ENCODE data around the gene ALG3.

Gene ALG3

DNA sequence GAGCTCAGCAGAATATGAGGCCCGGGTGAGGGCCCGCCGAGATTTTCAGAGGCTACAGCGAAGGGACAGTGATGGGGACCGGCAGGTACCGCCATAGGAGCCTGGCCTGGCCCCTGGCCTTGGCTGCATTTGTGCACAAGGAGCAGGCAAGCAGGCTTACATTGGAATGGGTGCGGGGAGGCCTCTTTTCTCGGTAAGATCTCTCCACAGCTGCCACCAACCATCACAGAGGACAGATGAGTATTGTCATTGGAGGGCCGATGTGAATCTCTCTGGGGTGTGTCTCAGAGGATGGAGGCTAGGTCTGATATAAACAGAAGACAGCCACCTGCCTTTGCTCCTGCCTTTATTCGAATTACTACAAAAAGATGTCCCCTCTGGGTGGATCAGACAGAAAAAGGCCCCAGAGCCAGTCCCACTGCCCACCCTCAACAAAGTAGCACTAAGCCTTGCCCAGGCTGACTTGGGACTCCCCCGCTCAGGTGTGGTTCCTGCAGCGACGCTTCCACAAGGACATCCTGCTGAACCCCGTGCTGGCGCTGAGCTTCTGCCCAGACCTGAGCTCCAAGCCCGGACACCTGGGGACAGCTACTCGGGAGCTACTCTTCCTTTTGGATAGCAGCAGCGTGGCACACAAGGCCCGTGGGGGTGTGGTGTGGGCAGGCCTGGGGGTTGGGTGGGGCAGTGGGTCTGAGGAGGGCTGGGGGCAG, 13.9 kb downstream of the ALG3 start:
- DNase-seq: no peak

DNA sequence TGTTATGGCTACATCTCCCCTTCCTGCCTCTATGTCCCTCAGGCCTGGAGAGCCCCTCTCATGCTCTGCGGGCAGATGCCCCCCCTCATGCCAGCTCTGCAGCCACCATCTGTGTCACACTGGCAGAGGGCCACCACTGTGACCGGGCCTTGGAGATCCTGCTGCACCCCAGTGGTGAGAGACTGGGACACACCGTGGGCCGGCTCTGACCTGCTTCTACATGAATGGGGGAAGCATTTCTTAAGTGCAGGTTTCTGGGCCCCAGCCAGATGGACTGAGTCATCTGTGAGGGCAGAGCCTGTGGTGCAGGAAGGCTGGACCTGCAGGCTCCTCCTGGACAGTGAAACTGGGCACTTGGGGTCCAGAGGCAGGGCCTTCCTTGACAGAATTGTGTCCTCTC, 14.5 kb downstream of the ALG3 start:
- DNase-seq: no peak

DNA sequence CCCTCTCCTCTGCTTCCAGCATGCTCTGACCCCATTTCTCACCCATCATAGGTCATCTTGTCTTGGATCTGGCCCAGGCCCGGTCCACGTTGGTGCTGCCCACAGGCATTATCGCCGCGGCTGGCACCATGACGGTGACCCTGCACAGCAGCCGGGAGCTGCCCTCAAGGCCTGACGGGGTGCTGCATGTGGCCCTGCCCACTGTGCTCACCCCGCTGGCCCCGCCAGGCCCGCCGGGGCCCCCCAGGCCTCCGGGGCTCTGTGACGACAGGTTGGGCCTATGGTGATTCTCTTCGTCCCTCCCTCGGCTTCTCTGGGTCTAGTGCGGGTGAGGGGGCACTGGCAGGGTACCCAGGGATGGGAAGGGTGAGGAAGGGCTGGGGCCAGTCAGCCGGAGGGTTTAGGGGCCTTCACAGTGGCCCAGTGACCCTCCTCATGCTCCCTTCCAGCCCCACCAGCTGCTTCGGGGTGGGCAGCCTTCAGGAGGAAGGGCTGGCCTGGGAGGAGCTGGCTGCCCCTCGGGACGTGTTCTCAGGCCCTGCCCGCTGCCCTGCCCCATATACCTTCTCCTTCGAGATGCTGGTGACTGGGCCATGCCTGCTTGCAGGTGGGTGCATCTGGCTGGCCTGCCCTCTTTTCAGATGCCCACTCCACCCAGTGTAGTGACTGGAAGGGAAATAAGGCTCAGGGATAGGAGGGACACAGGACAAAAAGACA, 15.5 kb downstream of the ALG3 start:
- DNase-seq: no peak

DNA sequence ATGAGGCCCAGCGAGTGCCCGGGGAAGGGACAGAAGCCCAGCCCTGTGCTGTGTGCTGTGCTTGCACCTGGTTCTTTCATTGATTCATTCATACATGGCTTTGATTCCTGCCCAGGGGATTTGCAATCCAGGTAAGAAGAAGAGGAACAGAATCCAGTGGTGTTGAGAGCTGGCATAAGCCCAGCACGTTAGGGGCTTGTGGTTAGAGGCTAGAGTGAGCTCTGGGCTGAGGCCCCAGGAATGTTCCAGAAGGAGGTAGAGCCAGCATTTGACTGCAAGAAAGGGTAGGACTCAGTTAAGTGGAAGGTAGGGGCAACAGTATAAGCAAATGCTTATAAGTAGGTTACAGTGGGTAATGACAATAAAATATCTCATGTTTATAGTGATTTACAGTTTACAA, 17.1 kb downstream of the ALG3 start:
- DNase-seq: no peak

DNA sequence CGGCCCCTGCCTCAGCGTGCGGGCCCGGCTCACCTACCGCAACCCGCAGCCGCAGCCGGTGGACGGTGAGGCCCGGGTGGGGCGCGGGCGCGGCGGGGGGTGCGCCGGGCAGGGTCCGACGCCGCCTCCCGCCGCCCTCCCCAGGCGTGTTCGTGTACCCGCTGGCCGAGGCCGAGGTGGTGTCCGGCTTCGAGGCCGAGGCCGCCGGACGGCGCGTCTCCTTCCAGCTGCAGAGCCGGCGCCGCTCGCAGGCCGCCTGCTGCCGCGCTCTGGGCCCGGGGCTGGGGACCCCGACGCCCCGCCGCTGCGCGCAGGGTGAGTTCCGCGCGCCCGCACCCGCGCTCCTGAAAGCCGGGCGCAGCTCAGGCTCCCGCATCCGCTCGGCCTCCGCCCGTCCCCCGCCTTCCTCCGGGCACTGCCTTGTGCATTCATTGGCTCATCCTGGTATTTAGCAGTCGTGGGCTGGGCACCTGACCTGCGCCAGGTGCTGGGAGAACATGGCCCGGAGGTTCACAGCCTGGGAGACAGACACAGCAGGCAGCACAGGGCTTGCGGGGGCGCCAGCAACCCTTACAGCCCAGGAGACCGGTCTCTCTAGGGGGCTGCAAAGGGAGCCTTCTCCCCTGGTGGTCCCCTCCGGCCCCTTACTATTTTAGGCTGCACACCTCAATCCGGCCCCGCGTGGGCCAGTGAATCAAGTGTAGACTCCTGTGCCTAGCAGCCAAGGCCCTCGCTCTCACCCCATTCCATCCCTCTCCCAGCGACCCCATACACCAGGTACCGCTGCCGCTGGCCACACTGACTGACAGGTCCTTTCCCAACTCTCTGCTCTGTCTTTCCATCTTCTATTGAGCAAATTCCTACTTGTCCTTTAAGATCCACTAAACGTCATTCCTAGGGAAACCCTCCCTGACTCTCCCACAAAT, 17.9 kb downstream of the ALG3 start:
- DNase-seq: no peak

DNA sequence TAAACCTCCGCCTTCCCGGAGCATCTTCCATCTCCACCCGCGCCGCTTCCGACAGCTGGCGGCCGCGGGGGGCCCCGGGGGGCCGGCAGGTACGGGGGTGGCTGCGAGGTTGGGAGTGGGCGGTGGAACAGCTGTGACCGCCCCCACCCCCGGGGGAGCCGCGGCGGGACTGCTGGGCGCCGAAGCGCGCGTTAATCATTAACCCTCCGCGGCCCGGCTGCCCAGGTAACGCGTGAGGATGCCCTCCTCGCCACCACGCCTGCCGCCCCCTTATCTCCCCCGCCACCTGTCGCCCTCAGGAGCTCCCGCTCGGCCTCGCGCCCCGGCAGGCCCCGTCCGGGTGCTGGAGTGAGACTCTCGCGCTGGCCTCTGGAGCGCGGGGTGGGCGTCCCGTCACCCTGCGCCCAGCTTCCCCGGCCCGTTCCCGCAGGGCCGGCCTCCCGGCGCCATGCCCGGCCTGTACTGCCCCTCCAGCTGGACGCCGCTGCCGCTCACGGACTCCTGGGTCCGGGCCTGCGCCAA, 18.6 kb downstream of the ALG3 start:
- DNase-seq: peak; percentile 28

DNA sequence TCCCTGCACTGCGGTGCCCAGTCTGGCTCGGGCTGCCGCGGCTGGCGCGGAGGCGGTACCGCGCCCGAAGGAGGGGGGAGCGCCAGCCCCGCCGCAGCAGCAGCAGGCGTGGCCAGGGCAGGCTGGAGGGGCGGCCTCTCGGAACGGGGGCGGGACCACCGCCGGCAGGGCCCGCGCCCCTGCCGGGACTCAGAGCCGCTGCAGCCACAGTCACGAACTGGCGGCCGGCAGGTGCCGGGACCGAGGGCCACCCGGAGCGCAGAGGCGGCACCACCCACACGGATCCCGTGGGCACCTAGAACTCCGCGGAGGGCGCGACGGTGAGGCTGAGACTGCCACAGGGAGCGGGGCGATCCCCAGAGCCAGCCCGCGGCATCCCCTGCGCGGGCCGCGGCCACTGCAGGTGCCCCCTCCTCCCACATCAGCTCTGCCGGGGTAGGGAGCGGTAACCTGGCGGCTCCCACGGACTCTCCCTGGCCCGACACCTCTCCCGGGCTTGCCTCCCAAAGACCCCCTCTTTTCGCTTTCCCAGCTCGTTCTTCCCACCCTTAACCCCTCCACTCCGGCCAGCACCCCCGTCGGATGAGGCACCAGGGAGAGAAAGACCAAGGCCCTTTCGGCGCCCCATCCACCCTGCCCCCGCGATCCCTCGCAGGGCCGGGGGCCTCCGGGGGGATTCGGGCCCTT, 19.2 kb downstream of the ALG3 start, which contains the start of gene VWA5B2:
Gene VWA5B2, plus strand, starts transcription at position 192 of the 687 bp plus-strand sequence. CDS start 944 bp downstream, outside the sequence.
- peak; percentile 84 for DNase-seq

DNA sequence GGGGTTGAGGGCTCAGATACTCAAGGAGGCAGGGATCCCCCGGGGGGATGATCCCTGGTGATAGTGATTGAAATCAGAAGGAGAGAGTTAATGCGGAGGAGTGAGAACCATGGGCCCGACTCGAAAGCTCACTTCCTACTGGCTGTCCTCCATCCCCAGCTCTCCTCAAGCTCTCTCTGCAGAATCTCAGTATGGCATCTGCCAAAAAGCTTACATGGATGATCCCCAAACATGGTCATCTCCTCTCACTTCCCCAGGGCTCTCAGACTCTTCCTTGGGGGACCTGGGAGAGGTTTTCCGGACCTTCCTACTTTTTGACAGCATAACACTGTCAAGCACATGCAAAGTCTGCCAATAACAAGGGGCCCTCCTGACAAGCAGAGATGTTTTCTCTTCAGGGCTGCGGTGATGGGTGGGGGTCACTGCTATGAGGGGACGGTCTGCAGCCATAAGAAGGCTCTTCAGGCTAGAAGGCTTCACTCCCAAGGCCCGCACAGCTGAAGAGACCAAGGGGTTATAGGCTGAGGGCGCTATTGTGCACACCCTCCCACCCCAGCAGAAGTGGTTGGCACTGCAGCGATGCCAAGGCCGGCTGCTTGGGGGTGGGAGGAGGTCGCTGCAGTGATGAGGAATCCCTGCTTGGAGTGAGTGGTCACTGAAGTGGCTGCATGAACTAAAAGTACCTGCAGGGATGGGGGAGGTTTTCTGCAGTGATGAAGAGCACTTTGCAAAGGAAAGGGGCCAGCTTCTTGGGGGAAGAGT, 20.2 kb downstream of the ALG3 start:
- DNase-seq: no peak

DNA sequence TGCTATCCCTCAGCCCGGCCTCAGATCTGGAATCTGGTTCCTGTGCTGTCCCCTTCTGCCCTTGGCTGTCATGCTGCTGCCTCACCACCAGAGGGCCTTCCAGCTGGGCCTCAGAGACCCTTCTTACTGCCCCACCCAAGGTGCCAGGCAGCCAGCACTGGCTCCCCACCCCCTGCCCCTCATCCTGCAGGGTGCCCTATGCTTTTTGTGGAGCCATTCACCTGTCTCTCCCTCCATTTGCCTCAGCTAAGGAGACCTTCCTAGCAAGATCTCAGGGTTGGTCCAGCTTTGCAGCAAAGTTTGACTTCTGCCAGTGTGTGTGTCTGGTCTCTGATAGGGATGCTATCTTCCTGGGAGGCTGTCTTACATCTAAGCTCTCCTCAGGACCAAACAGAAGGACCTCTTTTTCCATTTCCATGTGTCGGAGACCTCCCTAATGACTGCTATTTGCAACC, 21.3 kb downstream of the ALG3 start:
- DNase-seq: peak; percentile 66

DNA sequence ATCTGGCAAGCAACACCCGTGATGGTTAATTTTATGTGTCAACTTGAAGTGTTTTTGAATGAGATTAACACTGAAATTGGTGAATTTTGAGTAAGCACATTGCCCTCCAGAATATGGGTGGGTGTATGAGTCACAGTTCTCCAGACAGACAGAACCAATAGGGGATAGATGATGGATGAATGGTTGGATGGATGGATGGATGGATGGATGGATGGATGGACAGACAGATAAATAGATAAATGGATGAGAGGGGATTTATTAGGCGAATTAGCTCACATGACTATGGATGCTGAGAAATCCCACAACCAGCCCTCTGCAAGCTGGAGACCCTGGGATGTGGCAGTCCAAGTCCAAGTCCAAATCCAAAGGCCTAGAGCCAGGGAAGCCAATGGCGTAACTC, 24.8 kb downstream of the ALG3 start:
- DNase-seq: no peak

DNA sequence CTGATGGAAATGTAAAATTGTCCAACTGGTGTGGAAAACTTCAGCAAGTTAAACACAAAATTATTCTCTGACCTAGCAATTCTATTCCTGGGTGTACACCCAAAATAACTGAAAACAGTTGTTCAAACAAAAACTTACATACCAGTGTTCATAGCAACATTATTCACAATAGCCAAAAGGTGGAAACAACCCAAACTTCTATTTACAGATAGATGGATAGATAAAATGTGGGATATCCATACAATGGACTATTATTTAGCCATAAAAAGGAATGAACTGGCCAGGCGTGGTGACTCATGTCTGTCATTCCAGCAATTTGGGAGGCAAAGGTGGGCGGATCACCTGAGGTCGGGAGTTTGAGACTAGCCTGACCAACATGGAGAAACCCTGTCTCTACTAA, 26.2 kb downstream of the ALG3 start:
- no peak for DNase-seq

DNA sequence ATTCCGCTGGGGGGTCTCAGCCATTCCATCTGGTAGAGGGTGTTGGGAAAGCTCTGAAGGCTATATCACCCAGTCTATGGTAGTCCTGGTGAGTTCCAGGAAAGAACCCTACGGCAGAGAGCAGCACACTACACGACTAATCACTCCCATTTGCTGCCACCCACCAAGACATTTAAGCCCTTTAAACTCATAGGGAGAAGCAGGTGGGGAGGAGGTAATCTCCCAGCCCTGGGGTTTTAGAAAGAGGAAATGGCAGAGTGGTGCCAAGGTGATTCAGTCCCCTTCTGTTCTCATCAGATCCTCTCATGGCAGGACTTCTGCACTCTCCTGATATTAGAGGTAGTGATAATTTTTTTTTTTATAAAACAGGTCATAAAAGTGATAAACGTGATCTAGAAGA, 29.9 kb downstream of the ALG3 start:
- DNase-seq: no peak

DNA sequence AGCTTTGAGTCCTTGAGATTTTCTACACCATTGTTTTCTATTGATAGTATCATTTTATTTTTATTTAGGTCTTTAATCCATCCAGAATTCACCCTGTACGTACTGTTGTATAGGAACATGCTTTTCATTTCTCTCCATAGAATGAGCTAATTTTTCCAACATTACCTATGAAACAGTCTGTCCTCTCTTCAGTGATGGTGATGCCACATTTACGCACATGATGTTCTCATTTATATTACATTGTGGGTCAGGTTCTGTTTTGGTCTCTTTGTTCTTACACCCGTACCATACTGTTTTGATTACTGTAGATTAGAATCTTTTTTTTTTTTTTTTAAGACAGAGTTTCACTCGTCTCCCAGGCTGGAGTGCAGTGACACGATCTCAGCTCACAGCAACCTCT, 37.0 kb downstream of the ALG3 start:
- no peak for DNase-seq

DNA sequence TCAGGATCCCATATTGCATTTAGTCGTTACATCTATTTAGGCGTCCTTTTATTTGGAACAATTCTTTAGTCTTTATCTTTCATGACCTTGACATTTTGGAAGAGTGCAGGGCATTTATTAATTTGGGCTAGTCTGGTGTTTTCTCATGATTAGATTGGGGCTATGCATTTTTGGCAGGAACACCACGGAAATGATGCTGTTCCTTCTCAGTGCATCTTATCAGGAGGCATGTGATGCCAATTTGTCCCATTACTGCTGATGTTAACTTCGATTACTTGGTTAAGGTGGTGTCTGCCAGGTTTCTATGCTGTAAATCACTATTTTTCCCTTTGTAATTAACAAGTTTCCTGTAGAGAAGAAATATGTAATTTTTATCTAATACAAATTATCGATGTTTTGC, 37.5 kb downstream of the ALG3 start:
- DNase-seq: no peak

DNA sequence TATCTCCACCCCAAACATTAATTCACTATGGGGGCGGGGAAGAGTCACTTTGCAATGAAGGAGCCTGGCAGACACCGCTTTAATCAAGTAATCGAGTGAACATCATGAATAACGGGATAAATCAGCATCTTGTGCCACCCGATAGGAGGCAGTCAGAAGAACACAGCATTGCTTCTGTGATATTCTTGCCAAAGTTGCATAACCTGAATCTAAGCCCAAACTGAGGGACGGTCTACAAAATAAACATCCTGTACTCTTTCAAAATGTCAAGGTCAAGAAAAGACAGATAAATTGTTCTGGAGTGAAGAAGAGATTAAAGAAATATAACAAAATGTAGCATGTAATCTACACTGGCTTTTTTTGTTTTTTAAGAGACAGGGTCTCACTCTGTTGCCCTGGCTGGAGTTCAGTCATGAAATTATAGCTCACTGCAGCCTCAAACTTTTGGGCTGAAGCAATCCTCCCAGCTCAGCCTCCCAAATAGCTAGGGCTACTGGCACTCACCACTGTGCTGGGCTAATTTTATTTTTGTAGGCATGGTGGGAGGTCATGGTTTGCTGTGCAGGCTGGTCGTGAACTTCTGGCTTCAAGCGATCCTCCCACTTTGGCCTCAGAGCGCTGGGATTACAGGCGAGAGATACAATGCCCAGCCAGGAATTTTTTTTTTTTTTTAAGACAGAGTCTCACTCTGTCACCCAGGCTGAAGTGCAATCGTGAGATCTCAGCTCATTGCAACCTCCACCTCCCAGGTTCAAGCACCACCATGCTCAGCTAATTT, 39.4 kb downstream of the ALG3 start:
- no peak for DNase-seq

DNA sequence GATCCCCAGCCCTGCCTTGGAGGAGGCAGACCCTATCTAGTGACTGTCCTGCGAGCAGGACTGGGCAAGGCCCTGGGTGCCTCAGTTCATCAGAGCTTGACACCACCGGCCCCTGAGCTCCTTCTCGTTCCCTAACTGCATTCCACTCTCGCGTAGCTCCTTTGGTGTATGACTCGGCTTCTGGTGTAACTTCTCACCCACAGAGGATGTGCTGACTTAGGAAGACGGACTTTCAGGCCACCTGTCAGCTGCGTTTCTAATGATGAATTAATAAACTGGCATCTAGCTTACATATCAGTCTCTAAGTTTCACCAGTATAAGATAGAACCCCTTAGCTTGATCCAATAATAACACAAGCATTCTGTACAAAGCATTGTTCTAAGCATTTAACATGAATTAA, 45.2 kb downstream of the ALG3 start:
- DNase-seq: no peak

DNA sequence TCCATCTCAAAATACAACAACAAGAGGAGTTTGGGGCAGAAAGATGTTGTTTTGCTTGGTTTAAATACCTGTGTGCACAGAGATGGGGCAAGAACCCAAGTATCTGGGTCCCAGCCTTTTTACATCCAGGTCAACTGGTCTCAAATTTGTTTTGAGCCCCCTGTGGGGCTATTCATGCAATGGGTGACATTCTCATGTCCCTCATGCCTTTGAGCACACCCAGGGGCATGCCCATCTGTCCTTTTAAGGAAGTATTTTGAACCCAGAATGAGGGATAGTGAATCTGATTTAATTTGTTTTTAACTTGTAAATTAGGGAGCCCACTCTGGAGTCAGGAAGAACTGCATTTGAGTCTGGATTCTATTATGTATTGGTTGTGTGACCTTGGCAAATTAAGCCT, 47.9 kb downstream of the ALG3 start:
- DNase-seq: no peak

DNA sequence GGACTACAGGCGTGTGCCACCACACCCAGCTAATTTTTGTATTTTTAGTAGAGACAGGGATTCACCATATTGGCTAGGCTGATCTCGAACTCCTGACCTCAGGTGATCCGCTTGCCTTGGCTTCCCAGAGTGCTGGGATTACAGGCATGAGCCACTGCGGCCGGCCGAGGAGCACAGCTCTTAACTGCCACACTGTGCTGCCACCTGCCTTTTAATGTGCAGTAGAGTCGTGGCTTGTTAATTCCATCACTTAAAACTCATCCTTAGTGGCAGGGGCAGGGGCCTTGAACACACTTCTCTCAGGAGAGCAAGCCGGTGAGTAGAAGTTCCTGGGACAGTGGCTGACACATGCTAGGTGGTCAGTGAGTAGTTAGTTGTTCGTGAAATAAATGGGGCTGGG, 50.3 kb downstream of the ALG3 start:
- no peak for DNase-seq

DNA sequence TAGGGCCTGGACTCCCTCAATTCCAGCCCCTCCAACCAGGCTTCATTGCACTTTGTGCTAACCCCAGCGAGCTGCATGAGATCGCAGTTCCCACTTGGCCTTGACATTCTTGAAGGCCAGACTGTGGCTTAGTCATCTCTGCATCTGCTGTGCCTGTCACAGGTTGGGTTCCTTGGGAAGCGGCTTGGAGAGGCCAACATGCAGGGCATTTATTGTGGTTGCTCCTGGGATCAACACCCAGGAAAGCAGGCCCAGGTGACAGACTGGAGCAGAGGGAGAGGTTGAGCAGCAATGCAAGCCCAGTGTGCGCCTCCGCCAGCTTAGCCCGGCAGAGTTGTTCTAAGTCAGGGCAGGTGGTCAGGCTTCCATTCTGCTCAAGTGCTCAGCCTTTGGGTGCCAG, 52.2 kb downstream of the ALG3 start:
- no peak for DNase-seq

DNA sequence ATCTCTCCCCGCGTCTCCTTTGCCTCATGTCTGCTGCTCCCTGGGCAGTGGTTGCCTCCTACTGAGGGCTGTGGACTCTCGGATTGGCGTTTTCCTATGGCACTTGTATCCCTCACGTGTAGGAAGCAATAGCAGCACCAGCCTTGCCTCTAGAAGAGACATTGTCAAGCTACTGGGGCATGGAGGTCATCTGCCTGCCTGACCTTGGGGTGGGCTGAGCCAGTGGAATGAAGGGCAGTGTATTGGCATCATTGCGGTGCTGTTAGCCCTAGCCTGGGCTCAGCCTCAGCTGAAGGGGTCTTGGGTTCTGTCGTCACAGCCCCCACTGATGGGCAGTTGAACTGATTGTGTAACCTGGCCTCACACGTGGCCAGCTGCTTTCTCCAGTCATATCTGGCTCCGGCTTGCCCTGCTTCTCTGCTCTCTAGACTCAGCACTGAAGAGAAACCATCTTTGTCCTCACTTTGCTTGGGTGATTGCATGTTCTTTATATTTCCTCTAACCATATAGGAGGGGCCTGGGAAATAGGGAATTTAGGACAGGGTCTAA, 54.7 kb downstream of the ALG3 start:
- no peak for DNase-seq

DNA sequence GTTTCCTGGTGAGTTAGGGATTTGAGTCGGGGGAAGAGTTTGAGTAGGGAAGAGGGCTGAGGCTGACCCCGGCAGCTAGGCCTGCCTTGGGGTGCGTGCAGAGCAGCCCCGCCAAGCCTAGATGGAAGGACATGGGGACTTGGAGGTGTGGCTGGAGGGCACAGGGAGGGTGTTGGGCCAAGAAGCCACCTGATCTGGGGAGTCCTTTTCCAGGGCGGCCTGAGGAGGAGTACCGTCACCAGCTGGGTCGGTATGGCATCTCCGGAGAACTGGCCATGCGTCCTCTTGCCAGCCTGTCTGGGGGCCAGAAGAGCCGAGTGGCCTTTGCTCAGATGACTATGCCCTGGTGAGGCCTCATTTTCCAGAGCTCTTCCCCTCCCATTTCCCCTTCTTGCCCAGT, 55.9 kb downstream of the ALG3 start:
- DNase-seq: no peak
